CD4-positive, alpha-beta T cell treated with Interleukin-4 for 1 hour (primary cell): Measurements from ENCODE around the gene TRIP10.

ENCODE experiments used
- DNase-seq, 2 donors: peaks; one replicate each; pipeline ENCODE4 v3.0.0-alpha.2; 2020 to 2022

Gene TRIP10

GRCh38 chr19:6712692-6713670 lies 26.5 kb upstream of the TRIP10 start:
- no peak for DNase-seq

- no peak for DNase-seq
Measured at GRCh38 chr19:6713773-6714692, 25.4 kb upstream of the TRIP10 start.

GRCh38 chr19:6714749-6715555 lies 24.5 kb upstream of the TRIP10 start:
- DNase-seq: no peak

- DNase-seq: no peak
Measured at GRCh38 chr19:6716610-6716970, 22.9 kb upstream of the TRIP10 start.

- DNase-seq: no peak
Measured at GRCh38 chr19:6717036-6717435, 22.4 kb upstream of the TRIP10 start.

- no peak for DNase-seq
Measured at GRCh38 chr19:6717441-6717971, 22.0 kb upstream of the TRIP10 start.

GRCh38 chr19:6718111-6718740 lies 21.3 kb upstream of the TRIP10 start:
- no peak for DNase-seq

- DNase-seq: peak; percentile 30 to 32
Measured at GRCh38 chr19:6718741-6719539, 20.5 kb upstream of the TRIP10 start.

GRCh38 chr19:6719540-6719861 lies 20.0 kb upstream of the TRIP10 start:
- DNase-seq: no peak

GRCh38 chr19:6719992-6720368 lies 19.5 kb upstream of the TRIP10 start:
- no peak for DNase-seq

- peak in 1 of 2 donors; percentile 63 for DNase-seq
Measured at GRCh38 chr19:6720369-6721137, 18.9 kb upstream of the TRIP10 start, which contains the start of gene C3. C3 (minus strand) TSS chr19:6720650; CDS start chr19:6720589, 61 bp downstream.

GRCh38 chr19:6721138-6721474 lies 18.4 kb upstream of the TRIP10 start:
- no peak for DNase-seq

GRCh38 chr19:6721773-6722172 lies 17.7 kb upstream of the TRIP10 start:
- no peak for DNase-seq

GRCh38 chr19:6723108-6723618 lies 16.3 kb upstream of the TRIP10 start:
- no peak for DNase-seq

GRCh38 chr19:6723738-6724137 lies 15.7 kb upstream of the TRIP10 start:
- no peak for DNase-seq

GRCh38 chr19:6724631-6725492 lies 14.6 kb upstream of the TRIP10 start:
- no peak for DNase-seq

GRCh38 chr19:6725513-6726231 lies 13.8 kb upstream of the TRIP10 start:
- no peak for DNase-seq

- DNase-seq: peak in 1 of 2 donors; percentile 35
Measured at GRCh38 chr19:6728346-6728745, 11.1 kb upstream of the TRIP10 start.
